Measurements from ENCODE around the gene TDO2. TPM values are rescaled to one million over a fixed set of nuclear protein-coding genes. Genes with fewer than 3 reads are reported as not detected.
A peak's percentile ranks its signal among the peaks of the same experiment; 100 is the strongest.

The TDO2 gene
- total and polyA plus RNA-seq, 2 donors (not counting 1 experiment from before 2014, with no cell fraction given): 0.26 to 1.5 TPM

GRCh38 chr4:155943605-155944291 lies 40.3 kb downstream of the TDO2 start:
- no peak overlapping the region for H3K27ac ChIP-seq (ENCODE audit: insufficient read depth, low read length)
- no peaks in the 10 kb centered on the region for H3K36me3 ChIP-seq (ENCODE audit: control insufficient read depth, insufficient read depth, low read length)
- H4K20me1 ChIP-seq (ENCODE audit: control insufficient read depth, extremely low read depth, insufficient read depth, low read length): no peaks in the 10 kb centered on the region
- DNase-seq (ENCODE audit: low read depth in 2 of 2): no peak
- H3K4me3 ChIP-seq (replicated peaks in 1 of 4; ENCODE audit: control extremely low read depth in 1 of 4, insufficient read depth in 1 of 4, low read depth in 3 of 4, low read length in 4 of 4): no peak overlapping the region
- no peaks in the 10 kb centered on the region for H3K79me2 ChIP-seq (ENCODE audit: control insufficient read depth, insufficient read depth, low read length)
- no peak overlapping the region for H3K4me2 ChIP-seq (ENCODE audit: extremely low read depth, insufficient read depth, low read length)
- H3K9ac ChIP-seq (ENCODE audit: insufficient read depth, low read length): no peak overlapping the region
- TF ChIP-seq EZH2 (IDR thresholded peaks at IDR 0.05; ENCODE audit: low read length, missing control alignments): no peak
- TF ChIP-seq, protein P1, sequence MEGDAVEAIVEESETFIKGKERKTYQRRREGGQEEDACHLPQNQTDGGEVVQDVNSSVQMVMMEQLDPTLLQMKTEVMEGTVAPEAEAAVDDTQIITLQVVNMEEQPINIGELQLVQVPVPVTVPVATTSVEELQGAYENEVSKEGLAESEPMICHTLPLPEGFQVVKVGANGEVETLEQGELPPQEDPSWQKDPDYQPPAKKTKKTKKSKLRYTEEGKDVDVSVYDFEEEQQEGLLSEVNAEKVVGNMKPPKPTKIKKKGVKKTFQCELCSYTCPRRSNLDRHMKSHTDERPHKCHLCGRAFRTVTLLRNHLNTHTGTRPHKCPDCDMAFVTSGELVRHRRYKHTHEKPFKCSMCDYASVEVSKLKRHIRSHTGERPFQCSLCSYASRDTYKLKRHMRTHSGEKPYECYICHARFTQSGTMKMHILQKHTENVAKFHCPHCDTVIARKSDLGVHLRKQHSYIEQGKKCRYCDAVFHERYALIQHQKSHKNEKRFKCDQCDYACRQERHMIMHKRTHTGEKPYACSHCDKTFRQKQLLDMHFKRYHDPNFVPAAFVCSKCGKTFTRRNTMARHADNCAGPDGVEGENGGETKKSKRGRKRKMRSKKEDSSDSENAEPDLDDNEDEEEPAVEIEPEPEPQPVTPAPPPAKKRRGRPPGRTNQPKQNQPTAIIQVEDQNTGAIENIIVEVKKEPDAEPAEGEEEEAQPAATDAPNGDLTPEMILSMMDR (conservative IDR thresholded peaks at IDR 0.05 in 1 of 2, IDR thresholded peaks at IDR 0.05 in 1 of 2; ENCODE audit: low read depth in 1 of 2, low read length in 2 of 2): no peak
- H3K9me3 ChIP-seq (ENCODE audit: control insufficient read depth, insufficient read depth, low read depth, low read length): no peaks in the 10 kb centered on the region
- no peaks in the 10 kb centered on the region for H3K27me3 ChIP-seq (ENCODE audit: control insufficient read depth, insufficient read depth, low read length)
- H3K4me1 ChIP-seq (ENCODE audit: control insufficient read depth, extremely low read depth, insufficient read depth, low read length): no peaks in the 10 kb centered on the region
- H2AFZ ChIP-seq (ENCODE audit: low read length): no peak overlapping the region

DNA sequence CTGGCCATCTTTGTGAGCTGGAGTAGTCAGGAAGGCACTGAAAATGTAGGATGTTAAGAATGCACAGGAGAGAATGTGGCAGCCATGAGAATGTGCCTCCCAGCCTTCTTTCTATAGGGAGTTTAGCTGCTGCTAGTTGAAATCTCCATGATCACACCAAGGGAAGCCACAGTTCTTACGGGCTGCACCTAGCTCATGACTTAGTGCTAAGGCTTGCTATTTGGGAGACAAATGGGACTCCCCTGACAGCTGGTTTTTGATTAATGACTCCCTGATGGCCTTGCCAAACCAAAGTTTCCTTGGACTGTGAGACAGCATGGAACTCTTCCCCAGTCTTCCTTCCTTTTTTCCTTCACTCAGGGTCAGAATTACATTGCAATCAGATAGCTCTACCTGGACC lies 41.0 kb downstream of the TDO2 start:
- no peak overlapping the region for H3K4me2 ChIP-seq (ENCODE audit: extremely low read depth, insufficient read depth, low read length)
- no peak overlapping the region for H2AFZ ChIP-seq (ENCODE audit: low read length)
- H3K36me3 ChIP-seq (ENCODE audit: control insufficient read depth, insufficient read depth, low read length): no peaks in the 10 kb centered on the region
- H3K27ac ChIP-seq (ENCODE audit: insufficient read depth, low read length): no peak overlapping the region
- H4K20me1 ChIP-seq (ENCODE audit: control insufficient read depth, extremely low read depth, insufficient read depth, low read length): no peaks in the 10 kb centered on the region
- H3K27me3 ChIP-seq (ENCODE audit: control insufficient read depth, insufficient read depth, low read length): no peaks in the 10 kb centered on the region
- H3K4me3 ChIP-seq (replicated peaks in 1 of 4; ENCODE audit: control extremely low read depth in 1 of 4, insufficient read depth in 1 of 4, low read depth in 3 of 4, low read length in 4 of 4): no peak overlapping the region
- TF ChIP-seq, protein P1 (conservative IDR thresholded peaks at IDR 0.05 in 1 of 2, IDR thresholded peaks at IDR 0.05 in 1 of 2; ENCODE audit: low read depth in 1 of 2, low read length in 2 of 2): no peak
- TF ChIP-seq EZH2 (IDR thresholded peaks at IDR 0.05; ENCODE audit: low read length, missing control alignments): no peak
- no peaks in the 10 kb centered on the region for H3K9me3 ChIP-seq (ENCODE audit: control insufficient read depth, insufficient read depth, low read depth, low read length)
- DNase-seq (ENCODE audit: low read depth in 2 of 2): peak in 1 of 2 donors; percentile 86
- no peak overlapping the region for H3K9ac ChIP-seq (ENCODE audit: insufficient read depth, low read length)
- no peaks in the 10 kb centered on the region for H3K79me2 ChIP-seq (ENCODE audit: control insufficient read depth, insufficient read depth, low read length)
- no peaks in the 10 kb centered on the region for H3K4me1 ChIP-seq (ENCODE audit: control insufficient read depth, extremely low read depth, insufficient read depth, low read length)

DNA sequence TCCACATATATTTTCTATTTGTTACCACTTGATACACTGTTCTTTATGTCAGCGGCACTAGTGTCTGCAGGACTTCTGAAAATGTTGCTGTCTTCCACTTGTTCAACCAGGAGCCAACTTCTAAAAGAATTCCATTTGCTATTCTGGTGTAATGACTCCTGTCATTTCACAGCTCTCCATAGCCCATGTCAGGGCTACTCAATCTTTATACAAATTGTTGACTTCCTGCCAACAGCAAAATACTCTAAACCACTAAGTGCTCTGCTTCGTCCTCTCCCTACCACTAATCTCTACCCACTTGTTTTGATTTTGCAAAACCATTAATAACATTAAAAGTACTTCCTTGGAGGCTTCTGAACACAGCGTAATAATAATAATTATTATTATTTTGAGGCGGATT lies 43.0 kb downstream of the TDO2 start:
- TF ChIP-seq, protein P1 (conservative IDR thresholded peaks at IDR 0.05 in 1 of 2, IDR thresholded peaks at IDR 0.05 in 1 of 2; ENCODE audit: low read depth in 1 of 2, low read length in 2 of 2): no peak
- TF ChIP-seq EZH2 (IDR thresholded peaks at IDR 0.05; ENCODE audit: low read length, missing control alignments): no peak
- H3K4me2 ChIP-seq (ENCODE audit: extremely low read depth, insufficient read depth, low read length): no peak overlapping the region
- H2AFZ ChIP-seq (ENCODE audit: low read length): no peak overlapping the region
- H3K27me3 ChIP-seq (ENCODE audit: control insufficient read depth, insufficient read depth, low read length): no peaks in the 10 kb centered on the region
- peak; percentile 60 to 76 for DNase-seq (ENCODE audit: low read depth in 2 of 2)
- no peaks in the 10 kb centered on the region for H3K36me3 ChIP-seq (ENCODE audit: control insufficient read depth, insufficient read depth, low read length)
- H3K79me2 ChIP-seq (ENCODE audit: control insufficient read depth, insufficient read depth, low read length): no peaks in the 10 kb centered on the region
- H3K9me3 ChIP-seq (ENCODE audit: control insufficient read depth, insufficient read depth, low read depth, low read length): no peaks in the 10 kb centered on the region
- no peak overlapping the region for H3K9ac ChIP-seq (ENCODE audit: insufficient read depth, low read length)
- H3K4me3 ChIP-seq (replicated peaks in 1 of 4; ENCODE audit: control extremely low read depth in 1 of 4, insufficient read depth in 1 of 4, low read depth in 3 of 4, low read length in 4 of 4): no peak overlapping the region
- no peaks in the 10 kb centered on the region for H4K20me1 ChIP-seq (ENCODE audit: control insufficient read depth, extremely low read depth, insufficient read depth, low read length)
- no peaks in the 10 kb centered on the region for H3K4me1 ChIP-seq (ENCODE audit: control insufficient read depth, extremely low read depth, insufficient read depth, low read length)
- no peak overlapping the region for H3K27ac ChIP-seq (ENCODE audit: insufficient read depth, low read length)

Measured in fibroblast of lung (primary cell).